Measurements from ENCODE around the gene LIPC.

GRCh38 chr15:58583171-58583908, 151.5 kb downstream of the LIPC start:
- TF ChIP-seq BRF2 (IDR thresholded peaks at IDR 0.05; ENCODE audit: borderline replicate concordance, insufficient read depth, insufficient read length) (no peak), RBM14 (IDR thresholded peaks at IDR 0.05; ENCODE audit: borderline replicate concordance, insufficient read depth, low read depth, low read length) (no peak)
